GF-D8 (cell line): ENCODE results near the gene CEP131.
"Not testable (repeated sequence)": the region's sequence is repeated elsewhere in the genome, so short reads cannot be mapped to it uniquely, and the experiment has no call there.

Experiments used
- DNase-seq: peaks from one replicate; lab custom pipeline; 2025; lab: John Stamatoyannopoulos, UW

CEP131 gene

DNA sequence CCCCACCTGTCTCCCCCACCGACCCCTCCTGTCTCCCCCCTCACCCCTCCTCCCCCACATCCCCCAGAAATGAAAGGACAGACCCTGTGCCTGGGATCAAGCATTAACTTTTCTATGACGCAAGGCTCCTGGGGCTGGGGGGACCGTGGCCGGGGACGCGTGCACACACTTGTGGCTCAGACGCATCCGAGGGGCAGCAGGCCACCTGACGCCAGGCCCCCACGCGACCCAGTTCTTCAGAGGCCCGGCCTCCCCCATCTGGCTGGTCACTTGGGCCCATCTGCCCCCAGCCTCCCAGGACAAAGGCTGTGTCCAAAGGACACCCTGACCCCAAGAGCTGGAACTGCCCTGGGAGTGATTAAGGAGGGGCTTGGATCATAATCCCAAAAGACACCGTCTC is 71.5 kb downstream of the CEP131 start:
- no peak for DNase-seq

GRCh38 chr17:81150377-81151077 is 72.2 kb downstream of the CEP131 start:
- peak; percentile 56 for DNase-seq

- peak; percentile 31 for DNase-seq
Observed at GRCh38 chr17:81148986-81149533, 73.7 kb downstream of the CEP131 start.

- DNase-seq: no peak
Observed at GRCh38 chr17:81148571-81148970, 74.2 kb downstream of the CEP131 start.

GRCh38 chr17:81147701-81148100 is 75.1 kb downstream of the CEP131 start:
- no peak for DNase-seq

DNA sequence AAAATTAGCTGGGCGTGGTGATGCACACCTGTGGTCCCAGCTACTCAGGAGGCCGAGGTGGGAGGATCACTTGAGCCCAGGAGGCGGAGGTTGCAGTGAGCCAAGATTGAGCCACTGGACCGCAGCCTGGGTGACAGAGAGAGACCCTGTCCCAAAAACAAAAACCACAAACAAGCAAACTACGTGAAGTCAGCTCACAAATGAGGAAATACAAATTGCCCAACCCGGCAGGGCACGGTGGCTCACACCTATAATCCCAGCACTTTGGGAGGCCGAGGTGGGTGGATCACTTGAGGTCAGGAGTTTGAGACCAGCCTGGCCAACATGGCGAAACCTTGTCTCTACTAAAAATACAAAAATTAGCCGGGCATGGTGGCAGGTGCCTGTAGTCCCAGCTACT is 76.6 kb downstream of the CEP131 start:
- not testable (repeated sequence) for DNase-seq

GRCh38 chr17:81144423-81144781 is 78.4 kb downstream of the CEP131 start:
- DNase-seq: no peak

DNA sequence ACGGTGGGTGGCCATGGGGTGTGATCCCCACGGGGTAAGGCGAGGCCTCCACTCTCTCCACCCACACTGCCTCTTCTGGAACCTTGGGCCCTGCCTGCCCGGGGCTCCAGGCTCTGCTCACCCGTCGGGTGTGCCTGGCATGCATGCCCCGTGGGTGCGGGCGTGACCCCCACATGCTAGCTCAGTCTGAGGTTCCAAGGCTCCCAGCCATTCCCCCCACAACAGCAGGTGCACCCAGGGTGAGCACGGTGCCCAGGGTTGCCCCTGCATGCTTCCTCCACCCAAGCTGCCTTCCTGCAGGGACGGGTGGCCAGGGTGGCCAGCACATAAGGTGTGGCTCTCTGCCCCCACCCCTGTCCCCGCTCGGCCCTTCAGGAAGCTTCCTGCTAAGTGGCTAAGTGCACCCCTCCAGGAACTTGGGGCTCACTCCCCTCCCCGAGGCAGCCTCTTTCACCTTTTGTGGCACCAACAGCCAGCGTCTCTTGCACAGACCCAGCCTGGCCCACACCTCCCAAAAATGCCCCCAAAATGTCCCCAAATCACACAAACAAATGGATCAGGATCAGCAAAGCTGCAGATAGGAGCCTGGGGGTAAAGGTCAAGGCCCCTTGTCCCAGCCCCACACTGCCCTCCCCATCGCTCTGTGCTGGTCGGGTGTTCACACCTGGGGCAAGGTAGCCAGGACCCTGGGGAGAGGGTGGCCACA is 78.9 kb downstream of the CEP131 start:
- DNase-seq: no peak

DNA sequence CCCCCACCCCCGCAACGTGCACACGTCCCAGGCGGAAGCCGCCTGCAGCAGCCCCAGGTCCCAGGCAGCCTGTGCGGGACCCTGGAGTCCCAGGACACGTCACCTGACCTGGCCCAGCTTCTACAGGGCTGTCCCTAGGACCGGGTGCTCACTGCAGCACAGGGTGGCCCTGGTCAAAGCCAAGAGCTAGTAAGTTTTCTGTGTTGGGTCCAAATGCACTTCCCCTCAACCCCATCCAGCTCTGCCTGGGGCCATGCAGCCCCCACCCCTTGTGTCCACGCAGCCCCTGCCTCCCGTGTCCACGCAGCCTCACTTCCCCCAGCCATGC is 79.6 kb downstream of the CEP131 start:
- no peak for DNase-seq

GRCh38 chr17:81142301-81143199 is 80.2 kb downstream of the CEP131 start:
- DNase-seq: peak; percentile 39

DNA sequence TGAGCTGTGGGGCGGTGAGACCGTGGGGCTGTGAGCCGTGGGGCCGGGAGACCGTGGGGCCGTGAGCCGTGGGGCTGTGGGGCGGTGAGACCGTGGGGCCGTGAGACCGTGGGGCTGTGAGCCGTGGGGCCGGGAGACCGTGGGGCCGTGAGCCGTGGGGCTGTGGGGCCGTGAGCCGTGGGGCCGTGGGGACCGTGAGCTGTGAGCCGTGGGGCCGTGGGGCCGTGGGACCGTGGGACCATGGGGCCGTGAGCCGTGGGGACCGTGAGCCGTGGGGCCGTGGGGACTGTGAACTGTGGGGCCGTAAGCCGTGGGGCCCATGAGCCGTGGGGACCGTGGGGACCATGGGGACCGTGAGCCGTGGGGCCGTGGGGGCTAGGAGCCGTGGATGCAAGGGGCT is 82.1 kb downstream of the CEP131 start:
- DNase-seq: no peak

DNA sequence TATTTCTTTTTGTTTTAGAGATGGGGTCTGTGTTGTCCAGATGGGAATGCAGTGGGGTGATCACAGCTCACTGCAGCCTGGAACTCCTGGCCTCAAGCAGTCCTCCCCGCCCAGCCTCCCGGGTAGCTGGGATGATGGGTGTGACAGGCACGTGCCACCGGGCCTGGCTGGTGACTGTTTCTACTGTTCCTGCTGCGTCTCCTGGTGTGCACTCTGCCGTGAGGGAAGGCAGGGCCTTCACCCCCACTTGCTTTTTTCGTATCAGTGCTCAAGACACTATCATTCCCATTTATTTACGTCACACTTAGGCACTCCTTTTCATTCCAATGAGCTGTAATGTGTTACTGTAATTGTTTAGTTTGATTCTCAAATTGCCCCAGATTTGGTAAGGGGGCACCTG is 82.7 kb downstream of the CEP131 start:
- no peak for DNase-seq
